DOHH2 (cell line): Measurements from ENCODE around the gene ARF3.

Source experiments
- H3F3A ChIP-seq: fragments of 200-600 bp; sonication (generic), shearing (Covaris generic); 2 replicates; pipeline ENCODE4 v1.6.0; 2016; ENCODE audit warnings: antibody characterized with exemption, mild to moderate bottlenecking; ENCODE audit not compliant: control insufficient read depth, insufficient read depth
- H3K27ac ChIP-seq: fragments of 200-600 bp; sonication (generic); 2 replicates; pipeline ENCODE4 v1.5.1; 2014; ENCODE audit warnings: low read depth, mild to moderate bottlenecking, low read length, moderate library complexity
- H3K27me3 ChIP-seq: fragments of 200-600 bp; sonication (generic); 2 replicates; pipeline ENCODE4 v1.6.1; 2014; ENCODE audit warnings: mild to moderate bottlenecking, low read length, mixed read lengths; ENCODE audit not compliant: control insufficient read depth
- H3K36me3 ChIP-seq: fragments of 200-600 bp; sonication (generic); 2 replicates; pipeline ENCODE4 v1.6.1; 2014; ENCODE audit warnings: mild to moderate bottlenecking, low read length, moderate library complexity, mixed read lengths; ENCODE audit not compliant: control insufficient read depth
- H3K4me1 ChIP-seq: fragments of 200-600 bp; sonication (generic); 2 replicates; pipeline ENCODE4 v1.6.1; 2014; ENCODE audit warnings: mild to moderate bottlenecking, low read length, mixed read lengths; ENCODE audit not compliant: control insufficient read depth
- H3K4me2 ChIP-seq: fragments of 200-600 bp; sonication (generic); 2 replicates; pipeline ENCODE4 v1.6.0; 2014; ENCODE audit warnings: mild to moderate bottlenecking, low read length, moderate library complexity
- H3K4me3 ChIP-seq: fragments of 200-600 bp; sonication (generic); 2 replicates; pipeline ENCODE4 v1.5.1; 2014; ENCODE audit warnings: mild to moderate bottlenecking, low read length, mixed read lengths
- H3K79me2 ChIP-seq: fragments of 200-600 bp; sonication (generic); 2 replicates; pipeline ENCODE4 v1.6.1; 2014; ENCODE audit warnings: mild to moderate bottlenecking, low read length, mixed read lengths; ENCODE audit not compliant: control insufficient read depth
- H3K9me2 ChIP-seq: fragments of 200-600 bp; sonication (generic); replicated peaks from 2 replicates; pipeline ENCODE4 v1.6.1; 2014; ENCODE audit warnings: mild to moderate bottlenecking, low read length, mixed read lengths; ENCODE audit not compliant: control insufficient read depth
- H3K9me3 ChIP-seq: fragments of 200-600 bp; sonication (generic); 2 replicates; pipeline ENCODE4 v1.6.1; 2014; ENCODE audit warnings: antibody characterized with exemption, low read length, mixed read lengths; ENCODE audit not compliant: control insufficient read depth, insufficient read depth
- H4K20me1 ChIP-seq: fragments of 200-600 bp; sonication (generic); 2 replicates; pipeline ENCODE4 v1.6.0; 2014; ENCODE audit warnings: low read depth, mild to moderate bottlenecking, antibody characterized with exemption, low read length, moderate library complexity; ENCODE audit not compliant: control insufficient read depth, insufficient read depth
- CTCF ChIP-seq: fragments of 200-600 bp; sonication (generic); IDR thresholded peaks from one replicate; pipeline ENCODE4 v1.5.1; 2014; ENCODE audit warnings: antibody characterized with exemption, mild to moderate bottlenecking, low read depth, low read length; ENCODE audit not compliant: poor library complexity, severe bottlenecking
- EZH2phosphoT487 ChIP-seq: fragments of 200-600 bp; sonication (generic); IDR thresholded peaks from 2 replicates; pipeline ENCODE4 v1.6.1; 2017; ENCODE audit warnings: borderline replicate concordance, mild to moderate bottlenecking, antibody characterized with exemption, low read length, moderate library complexity, mixed read lengths

The ARF3 gene

DNA sequence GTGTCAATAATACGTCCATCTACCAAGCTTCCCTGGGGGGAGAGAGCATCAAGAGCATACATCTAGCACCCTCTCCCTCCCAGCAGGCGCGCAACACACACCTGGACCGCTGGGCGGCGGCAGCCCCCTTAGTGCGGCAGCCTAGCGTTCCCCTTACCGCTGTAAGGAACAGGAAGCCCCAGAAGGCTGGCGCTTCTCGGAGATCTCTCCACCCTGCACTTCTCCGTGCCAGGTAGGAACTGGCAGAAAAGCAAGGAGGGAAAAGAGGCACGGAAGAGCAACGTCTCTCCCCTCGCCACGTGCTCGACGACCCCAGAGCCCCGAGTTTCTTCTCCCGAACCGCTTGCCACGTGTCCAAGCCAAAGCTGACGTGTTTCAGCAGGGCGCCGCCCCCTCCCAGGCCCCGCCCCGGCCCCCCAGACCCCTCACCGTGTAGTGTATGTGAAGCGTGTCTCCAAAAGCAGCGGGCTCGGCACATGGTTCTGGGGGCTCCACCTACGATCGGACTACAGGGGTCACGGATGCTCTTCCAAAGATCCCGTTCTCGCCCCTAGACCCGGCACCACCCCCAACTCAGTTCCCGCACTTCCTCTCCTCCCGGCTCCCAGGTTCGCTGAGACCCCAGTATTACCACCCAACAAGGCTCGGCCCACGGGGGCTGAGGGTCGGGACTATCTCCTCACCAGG is 32.5 kb downstream of the ARF3 start:
- H3K4me1 ChIP-seq = peaks cover 16% of the 10 kb centered on the region
- no peaks in the 10 kb centered on the region for H3K27me3 ChIP-seq
- no peaks in the 10 kb centered on the region for H3K9me3 ChIP-seq
- H3F3A ChIP-seq = peaks cover 8% of the 10 kb centered on the region
- TF ChIP-seq EZH2phosphoT487 (no peak), CTCF (peak; percentile 90)
- H3K9me2 ChIP-seq = no peaks in the 10 kb centered on the region
- H3K79me2 ChIP-seq = peaks cover 7% of the 10 kb centered on the region; the same call in 1 of the 2 replicates
- H3K4me3 ChIP-seq = peak overlapping the region; percentile 100
- peak overlapping the region; percentile 99 for H3K4me2 ChIP-seq
- no peaks in the 10 kb centered on the region for H4K20me1 ChIP-seq
- peak overlapping the region; percentile 40 for H3K27ac ChIP-seq
- H3K36me3 ChIP-seq = peaks cover 21% of the 10 kb centered on the region

DNA sequence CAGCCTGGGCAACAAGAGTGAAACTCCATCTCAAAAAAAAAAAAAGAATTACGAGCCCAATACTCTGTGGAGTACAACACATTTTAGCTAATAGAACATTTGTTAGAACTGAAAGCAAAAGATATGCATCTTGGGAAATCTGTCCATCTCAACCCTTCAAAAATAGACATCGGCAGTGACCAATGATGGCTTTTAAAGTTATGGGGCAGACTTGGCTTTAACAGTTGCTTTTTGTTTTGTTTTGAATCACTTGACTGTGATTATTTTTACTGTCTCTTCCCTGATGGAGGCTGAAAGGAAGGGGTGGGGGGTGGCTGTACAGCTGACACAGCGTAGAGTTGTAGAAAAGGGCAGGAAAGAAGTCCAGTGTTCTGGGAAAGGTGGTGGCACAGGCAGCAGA is 34.2 kb downstream of the ARF3 start:
- Histone ChIP-seq H3K4me3 (no peak overlapping the region), H3K27ac (no peak overlapping the region), H3K79me2 (peaks cover 7% of the 10 kb centered on the region; the same call in 1 of the 2 replicates), H4K20me1 (no peaks in the 10 kb centered on the region), H3K9me3 (no peaks in the 10 kb centered on the region), H3K4me2 (no peak overlapping the region), H3K4me1 (peaks cover 16% of the 10 kb centered on the region), H3K36me3 (peaks cover 21% of the 10 kb centered on the region), H3F3A (peaks cover 8% of the 10 kb centered on the region), H3K27me3 (no peaks in the 10 kb centered on the region), H3K9me2 (no peaks in the 10 kb centered on the region)
- TF ChIP-seq CTCF (no peak), EZH2phosphoT487 (no peak)

- Histone ChIP-seq H4K20me1 (no peaks in the 10 kb centered on the region), H3K27me3 (no peaks in the 10 kb centered on the region), H3K4me1 (no peaks in the 10 kb centered on the region), H3F3A (no peaks in the 10 kb centered on the region), H3K4me3 (no peak overlapping the region), H3K9me2 (no peaks in the 10 kb centered on the region), H3K36me3 (peaks cover 6% of the 10 kb centered on the region; the same call in 1 of the 2 replicates), H3K9me3 (no peaks in the 10 kb centered on the region), H3K27ac (no peak overlapping the region), H3K4me2 (no peak overlapping the region), H3K79me2 (no peaks in the 10 kb centered on the region)
- TF ChIP-seq EZH2phosphoT487 (no peak), CTCF (no peak)
These were observed 39.3 kb downstream of the ARF3 start for GRCh38 chr12:48917857-48918537.
